GM12878 (cell line): ENCODE measurements around the gene ABCB8. TPM values are rescaled to one million over a fixed set of nuclear protein-coding genes. Genes with fewer than 3 reads are reported as not detected.
A peak's percentile ranks its signal among the peaks of the same experiment; 100 is the strongest.

Experiments
- ATAC-seq: fragments of 200-7000 bp; cut with Tn5 transposase; 3 replicates; pipeline ENCODE4 v1.9.1; 2020; ENCODE audit warnings: mild to moderate bottlenecking, moderate library complexity
- BruUV-seq: library from RNA; stranded (reverse); fragments of 400-500 nt; replicated peaks from 2 replicates; lab custom pipeline; 2021; lab: Mats Ljungman, UMichigan
- CTCF ChIA-PET: fragments of 300-600 bp; sonication (Branson Sonifier 250); formaldehyde crosslinking; extraction: SDS; loops from one replicate; lab custom pipeline; 2021; ENCODE audit warnings: inconsistent platforms; lab: Yijun Ruan, JAX
- POLR2A ChIA-PET: fragments of 350-600 bp; formaldehyde crosslinking; extraction: SDS; loops from one replicate; lab custom pipeline; 2021; ENCODE audit warnings: inconsistent platforms; lab: Charles Lee
- RAD21 ChIA-PET: fragments of 300-600 bp; sonication (Branson Sonifier 250); formaldehyde crosslinking; loops from one replicate; lab custom pipeline; 2023; ENCODE audit warnings: antibody characterized with exemption; ENCODE audit not compliant: unreplicated experiment; lab: Charles Lee
- SMC1A ChIA-PET: fragments of 300-600 bp; sonication (Branson Sonifier 250); formaldehyde crosslinking; loops from one replicate; lab custom pipeline; 2023; ENCODE audit not compliant: unreplicated experiment, uncharacterized antibody; lab: Charles Lee
- DNase-seq: peaks from one replicate; pipeline ENCODE4 v3.0.0-alpha.2; 2011; ENCODE audit warnings: low read depth, low spot score
- FAIRE-seq: peaks from 3 replicates; lab custom pipeline; 2011; peaks lifted over from hg19 to GRCh38; lab: Jason Lieb, UNC
- H2AFZ ChIP-seq: 2 replicates; pipeline ENCODE4 v1.6.0; 2011; ENCODE audit warnings: low read depth, low read length, control low read depth; ENCODE audit not compliant: control insufficient read depth
- H3K27ac ChIP-seq: 2 replicates; pipeline ENCODE4 v1.5.1; 2011; ENCODE audit warnings: control low read depth; ENCODE audit not compliant: control insufficient read depth, insufficient read depth
- H3K27me3 ChIP-seq, 2 experiments: replicated peaks in 1 of 2; 2 replicates each; pipeline versions ENCODE4 v1.6.0 to v1.6.1; 2011; ENCODE audit warnings: low read length in 1 of 2; ENCODE audit not compliant: control insufficient read depth in 2 of 2, insufficient read depth in 2 of 2
- H3K36me3 ChIP-seq, 2 experiments: 2 replicates each; pipeline ENCODE4 v1.5.1; 2011; ENCODE audit warnings: low read length in 1 of 2; ENCODE audit not compliant: control insufficient read depth in 2 of 2, insufficient read depth in 2 of 2
- H3K4me1 ChIP-seq: 2 replicates; pipeline ENCODE4 v1.6.1; 2011; ENCODE audit warnings: mild to moderate bottlenecking, low read length, moderate library complexity, mixed read lengths; ENCODE audit not compliant: control insufficient read depth, insufficient read depth
- H3K4me2 ChIP-seq: 2 replicates; pipeline ENCODE4 v1.6.0; 2011; ENCODE audit warnings: control low read depth; ENCODE audit not compliant: control insufficient read depth, insufficient read depth
- H3K4me3 ChIP-seq: fragments of 200-600 bp; sonication (generic); 2 replicates; pipeline ENCODE4 v1.5.1; 2016
- H3K79me2 ChIP-seq: 2 replicates; pipeline ENCODE4 v1.6.0; 2011; ENCODE audit warnings: low read length; ENCODE audit not compliant: control insufficient read depth, insufficient read depth
- H3K9ac ChIP-seq: 2 replicates; pipeline ENCODE4 v1.8.0; 2011; ENCODE audit warnings: low read length, control low read depth, mixed read lengths; ENCODE audit not compliant: control insufficient read depth, insufficient read depth
- H3K9me3 ChIP-seq: replicated peaks from 3 replicates; pipeline ENCODE4 v1.5.1; 2011; ENCODE audit warnings: mild to moderate bottlenecking, low read length; ENCODE audit not compliant: control insufficient read depth, insufficient read depth
- H4K20me1 ChIP-seq: 2 replicates; pipeline ENCODE4 v1.6.0; 2011; ENCODE audit not compliant: control insufficient read depth, insufficient read depth
- BCL11A ChIP-seq: IDR thresholded peaks from 2 replicates; pipeline ENCODE4 v1.6.1; 2011; ENCODE audit warnings: low read depth, low read length
- BHLHE40 ChIP-seq, 2 experiments: fragments of 450-650 bp in 1 of 2; IDR thresholded peaks; 2 replicates each; pipeline ENCODE4 v1.6.1; 2011 to 2017; ENCODE audit warnings: low read depth in 2 of 2, borderline replicate concordance in 1 of 2, improper control_type of control experiment in 1 of 2, low read length in 1 of 2, mild to moderate bottlenecking in 1 of 2
- CBX5 ChIP-seq: sonication (generic); IDR thresholded peaks from 2 replicates; pipeline ENCODE4 v1.6.1; 2016; ENCODE audit warnings: low read depth, moderate library complexity, mild to moderate bottlenecking, inconsistent platforms
- CEBPB ChIP-seq, 2 experiments: fragments of 150-350 bp in 1 of 2; IDR thresholded peaks; 2 replicates each; pipeline ENCODE4 v1.6.1; 2012 to 2014; ENCODE audit warnings: low read depth in 2 of 2, low read length in 2 of 2, borderline replicate concordance in 1 of 2, inconsistent platforms in 1 of 2
- CHD1 ChIP-seq: IDR thresholded peaks from 2 replicates; pipeline ENCODE4 v1.6.1; 2012; ENCODE audit warnings: low read depth, low read length, improper control_type of control experiment
- EZH2 ChIP-seq: IDR thresholded peaks from 2 replicates; pipeline ENCODE4 v1.6.1; 2012; ENCODE audit warnings: low read depth, mild to moderate bottlenecking, control low read depth, inconsistent platforms, low read length, borderline replicate concordance; ENCODE audit not compliant: control insufficient read depth
- IRF3 ChIP-seq: fragments of 450-650 bp; IDR thresholded peaks from 2 replicates; pipeline ENCODE4 v1.6.1; 2014; ENCODE audit warnings: mild to moderate bottlenecking
- KLF5 ChIP-seq: fragments of 450-650 bp; IDR thresholded peaks from 2 replicates; pipeline ENCODE4 v1.6.1; 2014; ENCODE audit warnings: mild to moderate bottlenecking; ENCODE audit not compliant: partially characterized antibody
- MTA2 ChIP-seq: fragments of 450-650 bp; IDR thresholded peaks from 2 replicates; pipeline ENCODE4 v1.6.1; 2016; ENCODE audit warnings: low read depth, mild to moderate bottlenecking, moderate library complexity
- MYC ChIP-seq: IDR thresholded peaks from 2 replicates; pipeline ENCODE4 v1.6.1; 2011; ENCODE audit warnings: mild to moderate bottlenecking, low read length, moderate library complexity, inconsistent platforms; ENCODE audit not compliant: insufficient read depth, insufficient replicate concordance, insufficient read length, severe bottlenecking
- NR2F1 ChIP-seq: fragments of 450-650 bp; conservative IDR thresholded peaks from 2 replicates; pipeline ENCODE4 v1.6.1; 2017; ENCODE audit warnings: mild to moderate bottlenecking
- PAX8 ChIP-seq: fragments of 450-650 bp; IDR thresholded peaks from 2 replicates; pipeline ENCODE4 v1.6.1; 2017; ENCODE audit warnings: mild to moderate bottlenecking, moderate library complexity
- RAD51 ChIP-seq: fragments of 450-650 bp; IDR thresholded peaks from 2 replicates; pipeline ENCODE4 v1.6.1; 2016; ENCODE audit warnings: moderate library complexity, mild to moderate bottlenecking, inconsistent platforms
- SP1 ChIP-seq: IDR thresholded peaks from one replicate; pipeline ENCODE4 v1.6.1; 2011; ENCODE audit warnings: low read depth, low read length
- TARDBP ChIP-seq: IDR thresholded peaks from 2 replicates; pipeline ENCODE4 v1.6.1; 2016; ENCODE audit warnings: borderline replicate concordance
- TCF12 ChIP-seq: IDR thresholded peaks from 2 replicates; pipeline ENCODE4 v1.6.1; 2011; ENCODE audit warnings: low read depth, mild to moderate bottlenecking, low read length
- YBX1 ChIP-seq: fragments of 450-650 bp; IDR thresholded peaks from 2 replicates; pipeline ENCODE4 v1.6.1; 2016; ENCODE audit warnings: antibody characterized with exemption
- ZNF217 ChIP-seq: fragments of 450-650 bp; IDR thresholded peaks from 2 replicates; pipeline ENCODE4 v1.6.1; 2017; ENCODE audit warnings: antibody characterized with exemption, mild to moderate bottlenecking
- ZNF384 ChIP-seq: IDR thresholded peaks from 2 replicates; pipeline ENCODE4 v1.6.1; 2012; ENCODE audit warnings: low read depth, mild to moderate bottlenecking, low read length, improper control_type of control experiment, borderline replicate concordance
- ZNF622 ChIP-seq: fragments of 450-650 bp; IDR thresholded peaks from 2 replicates; pipeline ENCODE4 v1.6.1; 2017; ENCODE audit warnings: mild to moderate bottlenecking, inconsistent platforms
- WGBS: methylation state at CpG from one replicate; pipeline ENCODE4 v1.1.6; 2016; ENCODE audit warnings: low lambda C conversion rate; ENCODE audit not compliant: insufficient replicate concordance, insufficient coverage; ENCODE audit errors: missing lambda C conversion rate; 5-methylcytosine and 5-hydroxymethylcytosine counted together
- in situ Hi-C: fragments of 300-500 bp; cut with MboI; formaldehyde crosslinking; loops from 9 replicates; pipeline ENCODE4 v1.14.3; 2018; ENCODE audit warnings: mixed read lengths
- intact Hi-C: fragments of 100-400 bp; cut with micrococcal nuclease; formaldehyde crosslinking; loops from one replicate; pipeline ENCODE4 v1.14.2; 2022; ENCODE audit not compliant: unreplicated experiment
- polyA plus RNA-seq, 11 experiments: library from polyadenylated mRNA; depleted of rRNA in 4 of 11; unstranded in 6 of 11; stranded (reverse) in 5 of 11; fragments of >200 nt; fragmentation: Nextera tagmentation in 4 of 11; fragmentation: Illumina TruSeq in 1 of 11; extraction: Ambion mirVana in 4 of 11; extraction: Trizol in 1 of 11; gene quantifications; 1 replicate in 1 of 11; 2 replicates in 10 of 11; pipeline versions ENCODE4 v1.2.1 to v1.2.3, GENCODE V29; 2011 to 2016; ENCODE audit warnings: inconsistent platforms in 2 of 11, missing spikeins in 2 of 11, low read depth in 1 of 11
- total RNA-seq, 4 experiments: library from RNA; depleted of rRNA in 3 of 4; stranded (reverse); fragments of >200 nt in 3 of 4; fragmentation: Illumina TruSeq in 1 of 4; extraction: Trizol in 1 of 4; gene quantifications; 2 replicates each; pipeline versions ENCODE4 v1.2.1 to v1.2.3, GENCODE V29; 2013 to 2021
- TF ChIP-seq, protein P1 (sequence below): fragments of 450-650 bp; IDR thresholded peaks from 2 replicates; pipeline ENCODE4 v1.6.1; 2018; ENCODE audit warnings: borderline replicate concordance, mild to moderate bottlenecking; ENCODE audit not compliant: partially characterized antibody

Gene ABCB8
- total and polyA plus RNA-seq, 10 of the 15 experiments (the other 5 are each of a cell fraction or from before 2014, with no cell fraction given): 0.77 to 34.8 (median 18.9) TPM

DNA sequence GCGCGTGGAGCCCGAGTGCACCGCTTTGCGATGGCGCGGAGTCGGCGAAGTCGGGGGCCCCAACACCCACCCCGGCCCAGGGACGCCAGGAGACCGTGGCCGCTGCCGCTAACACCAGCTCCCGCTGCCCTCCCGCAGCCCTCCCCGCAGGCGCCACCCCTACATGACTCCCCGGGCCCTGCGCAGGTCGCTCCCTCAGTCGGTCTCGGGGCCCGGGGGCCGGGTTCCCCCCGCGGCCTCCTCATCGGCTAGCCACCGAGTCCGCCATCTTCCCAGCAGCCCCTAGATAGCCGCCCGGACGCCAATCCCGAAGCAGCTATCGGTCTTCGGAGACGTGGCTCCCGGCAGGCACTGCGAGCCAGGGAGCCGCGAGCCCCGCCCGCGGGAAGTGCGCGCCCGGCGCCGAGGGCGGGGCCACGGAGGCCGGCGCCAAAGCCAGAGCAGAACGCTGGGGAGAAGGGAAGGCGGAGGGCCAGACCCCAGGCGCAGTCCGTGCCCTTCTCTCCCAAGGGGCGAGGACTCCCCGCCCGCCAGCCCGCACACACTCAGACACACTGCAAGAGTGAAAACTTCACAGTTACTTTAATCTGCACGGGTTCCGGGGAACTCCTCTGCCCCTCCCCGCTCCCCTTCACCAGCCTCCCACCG lies 52.4 kb downstream of the ABCB8 start, which contains the start of gene FASTK:
Gene FASTK (minus strand): TSS at position 288 of the 648 bp plus-strand sequence. CDS start 43 bp downstream, at position 245.
- DNase-seq: no peak
- ChIA-PET POLR2A (interaction anchor here (0.9 to 1.0 kb wide), 3 partner anchors 9 to 52 kb away, joined by 3 to 7 read pairs (median 3); partner anchors contain the start of gene ABCB8), SMC1A (interaction anchor here (0.7 to 0.8 kb wide), 3 partner anchors 13 to 1480 kb away, joined by 3 to 4 read pairs (median 3); no protein-coding TSS in a partner anchor), RAD21 (interaction anchor here (1.0 kb wide), 1 partner anchor 53 kb away, joined by 3 read pairs; the partner anchor contains the start of gene ABCB8), CTCF (interaction anchor here (0.8 kb wide), 1 partner anchor 22 kb away, joined by 3 read pairs; the partner anchor contains the start of gene SLC4A2)
- no peaks in the 10 kb centered on the region for H3K27me3 ChIP-seq
- peak within 1 kb of the TSS; percentile 90 for H3K27ac ChIP-seq
- peaks cover 41% of the 10 kb centered on the region for H3K79me2 ChIP-seq
- peak within 1 kb of the TSS; percentile 83 for H3K4me3 ChIP-seq
- BruUV-seq: no TSS peak
- peak within 1 kb of the TSS; percentile 100 for H3K4me2 ChIP-seq
- peaks cover 31% of the 10 kb centered on the region for H3K4me1 ChIP-seq
- intact Hi-C loops (loop anchor here (1.0 kb wide), 1 partner anchor 22 kb away; no protein-coding TSS in a partner anchor), in situ Hi-C loops (no loop called here)
- ATAC-seq: peak; percentile 89
- WGBS: 2% methylated on average over 57 of the region's 66 CpGs
- FAIRE-seq: peak; percentile 89
- no peaks in the 10 kb centered on the region for H3K9me3 ChIP-seq
- peaks cover 0 to 11% of the 10 kb centered on the region in 2 experiments; a peak in 2 of 4 replicates for H3K36me3 ChIP-seq
- H2AFZ ChIP-seq: peak within 1 kb of the TSS; percentile 75
- no peaks in the 10 kb centered on the region; the same call in 1 of the 2 replicates for H4K20me1 ChIP-seq
- peak within 1 kb of the TSS; percentile 96 for H3K9ac ChIP-seq
- TF ChIP-seq MYC (no peak), CBX5 (no peak), MTA2 (no peak), NR2F1 (0 out of 2 replicates have a peak, but pooled peaks have one; percentile 31), TARDBP (0 out of 2 replicates have a peak, but pooled peaks have one; percentile 54), ZNF217 (no peak), CEBPB (IDR thresholded peaks at IDR 0.05; ENCODE audit: borderline replicate concordance in 1 of 2, low read depth in 2 of 2, low read length in 2 of 2) (no peak), YBX1 (no peak), EZH2 (no peak), RAD51 (no peak), ZNF384 (peak; percentile 20; the same call in 1 of the 2 replicates), SP1 (peak; percentile 30), IRF3 (no peak), PAX8 (no peak), CHD1 (0 out of 2 replicates have a peak, but pooled peaks have one; percentile 55), TCF12 (no peak), ZNF622 (no peak; the same call in 1 of the 2 replicates), KLF5 (peak; percentile 61), BCL11A (no peak), BHLHE40 (IDR thresholded peaks at IDR 0.05; ENCODE audit: borderline replicate concordance in 1 of 2, low read depth in 2 of 2, low read length in 1 of 2) (peak; percentile 10 to 46; a peak in 2 of 4 replicates)
- TF ChIP-seq, protein P1, sequence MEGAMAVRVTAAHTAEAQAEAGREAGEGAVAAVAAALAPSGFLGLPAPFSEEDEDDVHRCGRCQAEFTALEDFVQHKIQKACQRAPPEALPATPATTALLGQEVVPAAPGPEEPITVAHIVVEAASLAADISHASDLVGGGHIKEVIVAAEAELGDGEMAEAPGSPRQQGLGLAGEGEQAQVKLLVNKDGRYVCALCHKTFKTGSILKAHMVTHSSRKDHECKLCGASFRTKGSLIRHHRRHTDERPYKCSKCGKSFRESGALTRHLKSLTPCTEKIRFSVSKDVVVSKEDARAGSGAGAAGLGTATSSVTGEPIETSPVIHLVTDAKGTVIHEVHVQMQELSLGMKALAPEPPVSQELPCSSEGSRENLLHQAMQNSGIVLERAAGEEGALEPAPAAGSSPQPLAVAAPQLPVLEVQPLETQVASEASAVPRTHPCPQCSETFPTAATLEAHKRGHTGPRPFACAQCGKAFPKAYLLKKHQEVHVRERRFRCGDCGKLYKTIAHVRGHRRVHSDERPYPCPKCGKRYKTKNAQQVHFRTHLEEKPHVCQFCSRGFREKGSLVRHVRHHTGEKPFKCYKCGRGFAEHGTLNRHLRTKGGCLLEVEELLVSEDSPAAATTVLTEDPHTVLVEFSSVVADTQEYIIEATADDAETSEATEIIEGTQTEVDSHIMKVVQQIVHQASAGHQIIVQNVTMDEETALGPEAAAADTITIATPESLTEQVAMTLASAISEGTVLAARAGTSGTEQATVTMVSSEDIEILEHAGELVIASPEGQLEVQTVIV: no peak
